NCI-H446 treated with DMSO at 0.1 percent for 48 hours (cell line): ENCODE measurements around the gene APLF.
"Not testable (repeated sequence)": the region's sequence is repeated elsewhere in the genome, so short reads cannot be mapped to it uniquely, and the experiment has no call there.

Source experiments
- DNase-seq: peaks from one replicate; lab custom pipeline; 2025; lab: John Stamatoyannopoulos, UW

The APLF gene

DNA sequence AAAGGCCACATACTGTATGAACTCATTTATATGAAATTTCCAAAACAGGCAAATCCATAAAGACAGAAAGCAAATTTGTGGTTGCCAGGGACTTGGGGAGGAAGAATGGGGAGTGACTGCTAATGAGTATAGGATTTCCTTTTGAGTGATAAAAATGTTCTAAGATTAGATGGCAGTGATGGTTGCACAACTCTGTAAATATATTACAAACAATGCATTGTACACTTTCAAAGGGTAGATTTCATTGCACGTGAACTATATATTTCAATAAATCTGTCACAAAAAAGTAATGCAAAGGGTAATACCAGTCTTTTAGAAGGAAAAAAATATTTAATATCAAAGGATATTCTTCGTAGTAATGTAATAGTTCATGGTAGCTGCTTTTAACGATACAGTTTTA is 112.3 kb downstream of the APLF start:
- DNase-seq = no peak

GRCh38 chr2:68588589-68588988 is 121.2 kb downstream of the APLF start:
- no peak for DNase-seq

- no peak for DNase-seq
Measured at GRCh38 chr2:68589963-68590362, 122.6 kb downstream of the APLF start.

- no peak for DNase-seq
Measured at GRCh38 chr2:68590702-68591101, 123.3 kb downstream of the APLF start.

DNA sequence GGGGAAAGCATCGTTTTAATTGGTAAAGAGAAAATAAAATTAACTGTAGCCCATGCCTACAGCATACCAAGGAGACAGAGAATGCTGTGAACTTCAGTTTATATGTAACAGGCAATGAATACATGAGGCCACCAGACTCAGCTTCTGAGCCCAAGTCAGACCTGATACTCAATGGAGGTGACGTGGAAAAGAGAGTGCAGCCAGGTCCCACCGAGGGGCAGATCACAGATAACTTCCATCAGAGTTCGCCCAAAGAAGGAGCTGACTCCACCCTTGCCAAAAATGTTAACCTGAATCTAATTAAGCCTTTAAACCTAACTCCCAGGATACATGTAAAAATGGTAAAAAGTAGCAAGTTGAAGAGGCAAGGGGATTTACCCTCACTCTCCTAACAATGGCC is 123.8 kb downstream of the APLF start:
- DNase-seq = no peak

GRCh38 chr2:68594041-68594440 is 126.7 kb downstream of the APLF start:
- DNase-seq = no peak

DNA sequence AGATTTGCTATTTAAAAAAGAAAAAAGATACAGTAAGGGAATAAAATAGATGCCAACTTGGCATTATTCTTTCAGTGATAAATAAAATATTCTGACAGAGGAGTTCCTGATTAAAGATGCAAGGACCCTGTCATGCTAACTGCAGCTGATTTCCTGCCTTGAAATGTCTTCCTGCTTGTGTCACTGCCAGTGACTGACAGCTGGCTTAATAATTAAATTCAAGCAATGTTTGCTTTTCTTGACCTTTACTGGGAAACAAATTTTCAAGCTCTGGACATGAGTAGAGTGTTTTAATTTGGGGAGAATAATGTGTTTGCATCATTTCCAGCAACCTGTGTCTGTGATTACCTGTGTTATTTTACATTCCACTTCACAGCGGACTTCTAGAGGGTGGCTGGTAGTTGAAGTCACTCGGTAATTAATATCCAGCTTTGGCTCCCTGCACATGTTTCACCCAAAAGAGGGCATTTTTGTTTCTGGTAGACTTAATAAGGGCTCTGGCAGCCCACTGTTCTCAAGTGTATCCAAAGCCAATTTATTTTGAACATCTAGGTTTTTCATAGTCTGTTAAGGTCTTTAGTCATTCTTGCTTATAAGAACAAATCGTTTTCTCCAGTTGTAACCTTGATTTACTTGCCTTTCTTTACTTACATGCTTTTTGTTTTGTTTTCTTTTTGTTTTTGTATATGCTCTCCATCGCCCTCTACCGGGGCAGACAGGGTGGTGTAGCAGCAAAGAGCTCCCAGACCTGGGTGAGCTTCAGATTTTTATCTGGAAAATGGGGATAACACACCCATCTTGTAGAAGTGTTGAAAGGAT is 127.5 kb downstream of the APLF start:
- no peak for DNase-seq

GRCh38 chr2:68595493-68595785 is 128.1 kb downstream of the APLF start:
- not testable (repeated sequence) for DNase-seq

GRCh38 chr2:68600495-68600894 is 133.1 kb downstream of the APLF start:
- not testable (repeated sequence) for DNase-seq

DNA sequence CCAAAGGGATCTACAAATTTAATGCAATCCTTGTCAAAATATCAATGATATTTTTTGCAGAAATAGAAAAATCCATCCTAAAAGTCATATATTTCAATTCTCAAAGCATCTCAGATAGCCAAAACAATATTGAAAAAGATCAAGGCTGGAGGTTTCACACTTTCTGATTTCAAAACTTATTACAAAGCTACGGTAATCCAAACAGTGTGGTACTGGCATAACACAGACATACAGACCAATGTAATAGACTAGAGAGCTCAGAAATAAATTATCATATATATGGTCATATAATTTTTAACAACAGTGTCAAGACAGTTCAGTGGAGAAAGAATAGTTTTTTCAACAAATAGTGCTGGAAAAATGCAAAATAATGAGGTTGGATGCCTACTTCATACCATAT is 135.7 kb downstream of the APLF start:
- DNase-seq = no peak

DNA sequence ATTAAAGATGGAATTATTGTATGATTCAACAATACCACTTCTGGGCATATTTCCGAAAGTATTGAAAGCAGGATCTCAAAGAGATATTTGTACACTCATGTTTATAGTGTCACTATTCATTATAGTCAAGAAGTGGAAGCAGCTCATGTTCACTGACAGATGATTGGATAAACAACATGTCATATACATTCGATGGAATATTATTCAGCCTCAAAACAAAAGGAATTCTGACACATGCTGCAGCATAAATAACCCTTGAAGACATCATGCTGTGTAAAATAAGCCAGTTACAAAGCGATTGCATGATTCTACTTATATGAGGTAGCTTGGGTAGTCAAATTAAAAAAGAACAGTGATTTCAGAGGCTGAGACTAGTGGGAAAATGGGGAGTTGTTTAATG is 136.7 kb downstream of the APLF start:
- DNase-seq = no peak

DNA sequence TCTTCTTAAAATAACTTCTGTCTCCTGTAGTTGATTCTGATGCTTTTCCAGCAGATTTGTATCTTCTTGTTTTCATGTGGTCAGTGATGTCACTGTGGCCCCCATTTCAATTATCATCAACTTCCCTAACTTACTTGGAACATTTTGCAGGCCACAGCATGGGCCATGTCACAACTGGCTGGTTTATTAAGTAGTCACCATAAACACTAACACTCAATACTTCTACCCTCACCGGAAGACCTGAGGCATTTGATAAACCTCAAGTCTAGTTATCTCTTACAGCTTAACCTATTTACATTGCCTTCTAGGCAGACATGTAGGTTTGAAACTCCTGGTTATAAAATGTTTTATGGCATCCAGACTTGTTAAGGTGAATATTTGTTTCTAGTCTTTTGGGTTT is 138.6 kb downstream of the APLF start:
- DNase-seq = no peak

- no peak for DNase-seq
Measured at GRCh38 chr2:68606759-68607158, 139.4 kb downstream of the APLF start.

GRCh38 chr2:68607837-68608236 is 140.5 kb downstream of the APLF start:
- DNase-seq = no peak

GRCh38 chr2:68612765-68613519 is 145.6 kb downstream of the APLF start:
- DNase-seq = no peak

DNA sequence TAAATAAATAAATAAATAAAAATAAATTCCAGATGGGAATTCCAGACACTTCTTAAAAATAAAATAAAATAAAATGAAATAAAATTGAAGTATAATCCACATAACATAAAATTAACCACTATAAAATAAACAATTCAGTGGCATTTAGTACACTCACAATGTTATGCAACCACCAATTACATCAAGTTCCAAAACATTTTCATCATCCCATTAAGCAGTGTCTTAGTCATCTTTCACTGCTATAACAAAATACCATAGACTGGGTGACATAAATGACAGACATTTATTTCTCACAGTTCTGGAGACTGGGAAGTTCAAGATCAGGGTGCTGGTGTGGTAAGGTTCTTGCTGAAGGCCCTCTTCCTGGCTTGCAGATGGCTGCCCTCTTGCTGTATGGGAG is 153.4 kb downstream of the APLF start:
- no peak for DNase-seq

GRCh38 chr2:68623820-68624219 is 156.4 kb downstream of the APLF start:
- no peak for DNase-seq

- no peak for DNase-seq
Measured at GRCh38 chr2:68627615-68628014, 160.2 kb downstream of the APLF start.
